HepG2 (cell line): Measurements from ENCODE around the gene ECT2. TPM values are rescaled to one million over a fixed set of nuclear protein-coding genes. Genes with fewer than 3 reads are reported as not detected.
A peak's percentile ranks its signal among the peaks of the same experiment; 100 is the strongest.
"Not testable (repeated sequence)": the region's sequence is repeated elsewhere in the genome, so short reads cannot be mapped to it uniquely, and the experiment has no call there.

Source experiments
- ATAC-seq: fragments of 200-7000 bp; cut with Tn5 transposase; 3 replicates; pipeline ENCODE4 v1.9.1; 2020; ENCODE audit warnings: mild to moderate bottlenecking, moderate library complexity
- BruUV-seq: library from RNA; stranded (reverse); fragments of 400-500 nt; replicated peaks from 2 replicates; lab custom pipeline; 2021; lab: Mats Ljungman, UMichigan
- CTCF ChIA-PET: fragments of 300-600 bp; formaldehyde crosslinking; extraction: SDS; loops from one replicate; lab custom pipeline; 2021; ENCODE audit warnings: low total read pairs, inconsistent platforms, low intra/inter-chr PET ratio; lab: Yijun Ruan, JAX
- POLR2A ChIA-PET: fragments of 350-600 bp; sonication (Branson Sonifier 250); formaldehyde crosslinking; loops from one replicate; lab custom pipeline; 2020; ENCODE audit warnings: antibody characterized with exemption, inconsistent platforms; lab: Yijun Ruan, JAX
- DNase-seq: peaks from one replicate; pipeline ENCODE4 v3.0.0-alpha.2; 2015; ENCODE audit warnings: low spot score
- FAIRE-seq: peaks from 3 replicates; lab custom pipeline; 2011; peaks lifted over from hg19 to GRCh38; lab: Jason Lieb, UNC
- H2AFZ ChIP-seq: one replicate; pipeline ENCODE4 v1.6.1; 2011; ENCODE audit warnings: low read length, inconsistent platforms
- H3K27ac ChIP-seq: fragments of 300-600 bp; 3 replicates; pipeline ENCODE4 v1.8.0; 2011; ENCODE audit warnings: mixed run types, mild to moderate bottlenecking, mixed read lengths, low read length, inconsistent platforms; ENCODE audit not compliant: insufficient read depth; ENCODE audit errors: extremely low read length
- H3K27me3 ChIP-seq, 2 experiments: fragments of 200-600 bp in 1 of 2; 2 replicates in 1 of 2; 3 replicates in 1 of 2; pipeline versions ENCODE4 v1.6.0 to v1.8.0; 2011; ENCODE audit warnings: low read length in 2 of 2, mild to moderate bottlenecking in 2 of 2, moderate library complexity in 2 of 2, inconsistent platforms in 1 of 2; ENCODE audit not compliant: insufficient read depth in 2 of 2, control insufficient read depth in 1 of 2
- H3K36me3 ChIP-seq, 2 experiments: fragments of 200-600 bp in 1 of 2; replicated peaks in 1 of 2; 2 replicates in 1 of 2; 3 replicates in 1 of 2; pipeline versions ENCODE4 v1.5.1 to v1.8.0; 2011; ENCODE audit warnings: low read length in 2 of 2, inconsistent platforms in 1 of 2; ENCODE audit not compliant: insufficient read depth in 2 of 2, control insufficient read depth in 1 of 2
- H3K4me1 ChIP-seq: 2 replicates; pipeline ENCODE4 v1.5.1; 2012; ENCODE audit warnings: low read length, inconsistent platforms; ENCODE audit not compliant: insufficient read depth
- H3K4me2 ChIP-seq: 2 replicates; pipeline ENCODE4 v1.6.0; 2011; ENCODE audit warnings: low read depth, low read length, inconsistent platforms
- H3K4me3 ChIP-seq, 3 experiments: fragments of 200-600 bp in 1 of 3; sonication (generic), shearing (Covaris generic) in 1 of 3; replicated peaks in 1 of 3; 2 replicates each; pipeline ENCODE4 v1.5.1; 2011 to 2016; ENCODE audit warnings: low read length in 3 of 3, inconsistent platforms in 2 of 3, low read depth in 2 of 3, mild to moderate bottlenecking in 2 of 3, control low read depth in 1 of 3, mixed read lengths in 1 of 3; ENCODE audit not compliant: insufficient read depth in 1 of 3
- H3K79me2 ChIP-seq: one replicate; pipeline ENCODE4 v1.6.1; 2011; ENCODE audit warnings: low read length, inconsistent platforms; ENCODE audit not compliant: insufficient read depth
- H3K9ac ChIP-seq: 2 replicates; pipeline ENCODE4 v1.6.0; 2011; ENCODE audit warnings: mild to moderate bottlenecking, low read depth, low read length, inconsistent platforms; ENCODE audit not compliant: insufficient read depth
- H3K9me3 ChIP-seq: 2 replicates; pipeline ENCODE4 v1.5.1; 2012; ENCODE audit warnings: mild to moderate bottlenecking, low read length
- H4K20me1 ChIP-seq: 2 replicates; pipeline ENCODE4 v1.6.0; 2011; ENCODE audit warnings: inconsistent platforms, mild to moderate bottlenecking, low read length, moderate library complexity; ENCODE audit not compliant: insufficient read depth
- CTCF ChIP-seq: sonication (generic); formaldehyde crosslinking; IDR thresholded peaks from 2 replicates; pipeline ENCODE4 v1.5.0; 2020; ENCODE audit warnings: mild to moderate bottlenecking, missing genetic modification reagents, moderate library complexity
- MED13 ChIP-seq: sonication (generic); formaldehyde crosslinking; IDR thresholded peaks from 2 replicates; pipeline ENCODE4 v1.5.0; 2020; ENCODE audit warnings: missing genetic modification reagents
- STAG1 ChIP-seq: sonication (generic); formaldehyde crosslinking; IDR thresholded peaks from 2 replicates; pipeline ENCODE4 v1.4.0; 2020; ENCODE audit warnings: missing genetic modification reagents
- TOE1 ChIP-seq: sonication (generic); formaldehyde crosslinking; IDR thresholded peaks from 2 replicates; pipeline ENCODE4 v1.4.0; 2020; ENCODE audit warnings: mild to moderate bottlenecking, missing genetic modification reagents
- ZBTB14 ChIP-seq: sonication (generic); formaldehyde crosslinking; IDR thresholded peaks from 2 replicates; pipeline ENCODE4 v1.4.0; 2020; ENCODE audit warnings: missing genetic modification reagents
- ZNF225 ChIP-seq: sonication (generic); formaldehyde crosslinking; IDR thresholded peaks from 2 replicates; pipeline ENCODE4 v1.4.0; 2020; ENCODE audit warnings: mild to moderate bottlenecking, missing genetic modification reagents
- ZNF644 ChIP-seq: IDR thresholded peaks from 2 replicates; pipeline ENCODE4 v1.6.1; 2016; ENCODE audit warnings: low read depth
- WGBS: methylation state at CpG from one replicate; pipeline ENCODE4 v1.1.6; 2017; ENCODE audit warnings: low lambda C conversion rate; 5-methylcytosine and 5-hydroxymethylcytosine counted together
- in situ Hi-C: cut with HindIII; loops from 2 replicates; pipeline ENCODE4 v1.10.0; 2017; ENCODE audit warnings: low pct_unique_long_range_greater_than_20kb; ENCODE audit not compliant: extremely low pct_ligation_motif_present
- intact Hi-C: fragments of 100-400 bp; cut with micrococcal nuclease; formaldehyde crosslinking; loops from one replicate; pipeline ENCODE4 v1.10.0; 2022; ENCODE audit not compliant: unreplicated experiment
- polyA plus RNA-seq, 8 experiments: library from polyadenylated mRNA; depleted of rRNA in 3 of 8; stranded (reverse) in 7 of 8; unstranded in 1 of 8; fragments of >200 nt; fragmentation: Illumina TruSeq in 4 of 8; extraction: Trizol in 4 of 8; gene quantifications; 2 replicates each; pipeline versions ENCODE4 v1.2.1 to v1.2.3, GENCODE V29; 2011 to 2016; ENCODE audit warnings: low read depth in 4 of 8, missing spikeins in 1 of 8, mixed read lengths in 1 of 8; ENCODE audit not compliant: insufficient read depth in 1 of 8
- total RNA-seq, 5 experiments: library from RNA; depleted of rRNA; stranded (reverse); fragments of >200 nt; fragmentation: Illumina TruSeq; extraction: Trizol; gene quantifications; 2 replicates each; pipeline ENCODE4 v1.2.3, GENCODE V29; 2016; ENCODE audit warnings: low read depth in 1 of 5

Gene ECT2
- total and polyA plus RNA-seq, 2 of the 13 experiments (the other 11 are each of a cell fraction or from before 2014, with no cell fraction given) = 21.6 to 52.0 TPM

- peaks cover 4 to 7% of the 10 kb centered on the region in 2 experiments; a peak in 3 of 5 replicates for H3K27me3 ChIP-seq
- in situ Hi-C loops (no loop called here), intact Hi-C loops (no loop called here)
- WGBS = 8% methylated on average over 4 of the region's 4 CpGs
- H3K4me3 ChIP-seq = no peak overlapping the region; a peak in 1 of 6 replicates
- peaks cover 15% of the 10 kb centered on the region for H3K4me1 ChIP-seq
- no peak for FAIRE-seq
- BruUV-seq = no TSS peak
- no peaks in the 10 kb centered on the region for H4K20me1 ChIP-seq
- no peak overlapping the region for H3K9ac ChIP-seq
- peak; percentile 26 for DNase-seq
- CTCF ChIA-PET = interaction anchor here (1.7 kb wide), 1 partner anchor 44 kb away, joined by 6 read pairs; no protein-coding TSS in a partner anchor
- H3K79me2 ChIP-seq = no peaks in the 10 kb centered on the region
- H3K9me3 ChIP-seq = no peaks in the 10 kb centered on the region
- H3K36me3 ChIP-seq = no peaks in the 10 kb centered on the region
- TF ChIP-seq CTCF (CRISPR knock-in tag) (0 out of 2 replicates have a peak, but pooled peaks have one; percentile 28), MED13 (CRISPR knock-in tag) (no peak), ZNF225 (CRISPR knock-in tag) (no peak), ZNF644 (CRISPR knock-in tag) (0 out of 2 replicates have a peak, but pooled peaks have one; percentile 29), ZBTB14 (no peak), STAG1 (peak; percentile 11; the same call in 1 of the 2 replicates), TOE1 (no peak)
- TF ChIP-seq, all 625 proteins: peak for 3
- Histone ChIP-seq H3K27ac (no peak overlapping the region), H3K4me2 (peak overlapping the region; percentile 38), H2AFZ (peak overlapping the region; percentile 44)
- POLR2A ChIA-PET = interaction anchor here (1.0 kb wide), 1 partner anchor 33 kb away, joined by 3 read pairs; the partner anchor contains the start of gene ECT2
- ATAC-seq = peak; percentile 80
These were observed 32.9 kb upstream of the ECT2 start for GRCh38 chr3:172717493-172718088.

GRCh38 chr3:172722536-172723040 is 27.9 kb upstream of the ECT2 start:
- H3K79me2 ChIP-seq, H3K36me3 ChIP-seq, H3K9me3 ChIP-seq, DNase-seq, POLR2A ChIA-PET, FAIRE-seq, H3K4me2 ChIP-seq, CTCF ChIA-PET, H3K27me3 ChIP-seq, in situ Hi-C loops, H4K20me1 ChIP-seq, intact Hi-C loops, H2AFZ ChIP-seq, H3K9ac ChIP-seq, H3K4me3 ChIP-seq, ATAC-seq, BruUV-seq, H3K27ac ChIP-seq: not testable (repeated sequence)
- WGBS = 33% methylated on average over 8 of the region's 8 CpGs
- H3K4me1 ChIP-seq = peaks cover 20% of the 10 kb centered on the region
